SU-DHL-6 (cell line): ENCODE measurements around the gene PREX1.
"Not testable (repeated sequence)": the region's sequence is repeated elsewhere in the genome, so short reads cannot be mapped to it uniquely, and the experiment has no call there.

Experiments used
- EZH2phosphoT487 ChIP-seq: fragments of 200-600 bp; sonication (generic), shearing (Covaris generic); conservative IDR thresholded peaks from 2 replicates; pipeline ENCODE4 v1.6.1; 2018; ENCODE audit warnings: mild to moderate bottlenecking, antibody characterized with exemption, low read length, moderate library complexity, mixed read lengths
- TF ChIP-seq, protein P1 (sequence below): fragments of 200-600 bp; sonication (generic); IDR thresholded peaks from one replicate; pipeline ENCODE4 v1.5.1; 2017; ENCODE audit warnings: antibody characterized with exemption, mild to moderate bottlenecking, low read length, moderate library complexity; ENCODE audit not compliant: insufficient read depth, poor library complexity, severe bottlenecking

DNA sequence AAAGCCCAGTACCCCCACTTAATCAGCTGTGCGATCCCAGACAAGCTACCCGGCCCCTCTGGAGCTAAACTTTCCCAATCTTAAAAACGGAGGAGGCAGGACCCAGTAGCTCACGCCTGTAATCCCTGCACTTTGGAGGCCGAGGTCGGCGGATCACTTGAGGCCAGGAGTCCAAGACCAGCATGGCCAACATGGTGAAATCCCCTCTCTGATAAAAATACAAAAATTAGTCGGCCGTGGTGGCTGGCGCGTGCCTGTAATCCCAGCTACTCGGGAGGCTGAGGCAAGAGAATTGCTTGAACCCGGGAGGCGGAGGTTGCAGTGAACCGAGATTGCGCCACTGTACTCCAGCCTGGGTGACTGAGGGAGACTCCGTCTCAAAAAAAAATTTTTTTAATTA lies 1.3 kb downstream of the PREX1 start:
- TF ChIP-seq, protein P1, sequence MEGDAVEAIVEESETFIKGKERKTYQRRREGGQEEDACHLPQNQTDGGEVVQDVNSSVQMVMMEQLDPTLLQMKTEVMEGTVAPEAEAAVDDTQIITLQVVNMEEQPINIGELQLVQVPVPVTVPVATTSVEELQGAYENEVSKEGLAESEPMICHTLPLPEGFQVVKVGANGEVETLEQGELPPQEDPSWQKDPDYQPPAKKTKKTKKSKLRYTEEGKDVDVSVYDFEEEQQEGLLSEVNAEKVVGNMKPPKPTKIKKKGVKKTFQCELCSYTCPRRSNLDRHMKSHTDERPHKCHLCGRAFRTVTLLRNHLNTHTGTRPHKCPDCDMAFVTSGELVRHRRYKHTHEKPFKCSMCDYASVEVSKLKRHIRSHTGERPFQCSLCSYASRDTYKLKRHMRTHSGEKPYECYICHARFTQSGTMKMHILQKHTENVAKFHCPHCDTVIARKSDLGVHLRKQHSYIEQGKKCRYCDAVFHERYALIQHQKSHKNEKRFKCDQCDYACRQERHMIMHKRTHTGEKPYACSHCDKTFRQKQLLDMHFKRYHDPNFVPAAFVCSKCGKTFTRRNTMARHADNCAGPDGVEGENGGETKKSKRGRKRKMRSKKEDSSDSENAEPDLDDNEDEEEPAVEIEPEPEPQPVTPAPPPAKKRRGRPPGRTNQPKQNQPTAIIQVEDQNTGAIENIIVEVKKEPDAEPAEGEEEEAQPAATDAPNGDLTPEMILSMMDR = not testable (repeated sequence)
- TF ChIP-seq EZH2phosphoT487 = not testable (repeated sequence)
